HG02852 (cell line): ENCODE measurements around the gene ALOXE3.

ENCODE experiments used
- ATAC-seq: cut with Tn5 transposase; IDR thresholded peaks from one replicate; pipeline ENCODE4 v1.9.1; 2021; ENCODE audit warnings: mild to moderate bottlenecking, moderate library complexity; ENCODE audit not compliant: unreplicated experiment

ALOXE3 gene

GRCh38 chr17:8055851-8056231 lies 62.5 kb downstream of the ALOXE3 start:
- ATAC-seq, result no peak

GRCh38 chr17:8053600-8053999 lies 64.7 kb downstream of the ALOXE3 start:
- no peak for ATAC-seq

- no peak for ATAC-seq
Measured at GRCh38 chr17:8052256-8053252, 65.8 kb downstream of the ALOXE3 start.

- no peak for ATAC-seq
Measured at GRCh38 chr17:8051831-8052230, 66.5 kb downstream of the ALOXE3 start.

- no peak for ATAC-seq
Measured at GRCh38 chr17:8048736-8049135, 69.6 kb downstream of the ALOXE3 start.

- no peak for ATAC-seq
Measured at GRCh38 chr17:8048236-8048635, 70.1 kb downstream of the ALOXE3 start.

GRCh38 chr17:8047769-8048110 lies 70.6 kb downstream of the ALOXE3 start:
- no peak for ATAC-seq

GRCh38 chr17:8046929-8047768 lies 71.2 kb downstream of the ALOXE3 start:
- no peak for ATAC-seq

- no peak for ATAC-seq
Measured at GRCh38 chr17:8046306-8046928, 71.9 kb downstream of the ALOXE3 start.
